Neural crest cell (in vitro differentiated cells): ENCODE measurements around the gene AGAP3. TPM values are rescaled to one million over a fixed set of nuclear protein-coding genes. Genes with fewer than 3 reads are reported as not detected.

Experiments used
- DNase-seq: peaks from one replicate; pipeline ENCODE4 v3.0.0; 2021; ENCODE audit warnings: low read depth, mixed read lengths, low spot score
- H3K27ac Mint-ChIP-seq: one replicate; pipeline ENCODE4 v1.8.0; 2021; ENCODE audit warnings: mild to moderate bottlenecking, mixed read lengths; ENCODE audit not compliant: unreplicated experiment
- H3K27me3 Mint-ChIP-seq: 2 replicates; pipeline ENCODE4 v1.8.0; 2021; ENCODE audit warnings: low read depth, mild to moderate bottlenecking, mixed read lengths
- H3K36me3 Mint-ChIP-seq: 2 replicates; pipeline ENCODE4 v1.8.0; 2021; ENCODE audit warnings: low read depth, mild to moderate bottlenecking, mixed read lengths
- H3K4me1 Mint-ChIP-seq: 2 replicates; pipeline ENCODE4 v1.8.0; 2021; ENCODE audit warnings: mixed read lengths
- H3K4me3 Mint-ChIP-seq: one replicate; pipeline ENCODE4 v1.8.0; 2021; ENCODE audit warnings: mild to moderate bottlenecking, mixed read lengths
- H3K9me3 Mint-ChIP-seq: 2 replicates; pipeline ENCODE4 v1.8.0; 2021; ENCODE audit warnings: mixed read lengths
- total RNA-seq: library from RNA; stranded (reverse); gene quantifications from 2 replicates; pipeline ENCODE4 v1.2.1, GENCODE V29; 2021
- TF ChIP-seq, protein P1 (sequence below): fragments of 200-600 bp; sonication (generic); conservative IDR thresholded peaks from 2 replicates; pipeline ENCODE4 v1.5.0; 2021; ENCODE audit warnings: antibody characterized with exemption, mild to moderate bottlenecking

AGAP3 gene
- total RNA-seq, 1 donor from 2014 or later, result 139 TPM

- Mint-ChIP-seq H3K36me3 (no peaks in the 10 kb centered on the region), H3K4me3 (no peak overlapping the region), H3K4me1 (peaks cover 16% of the 10 kb centered on the region), H3K9me3 (no peaks in the 10 kb centered on the region), H3K27ac (no peak overlapping the region), H3K27me3 (no peaks in the 10 kb centered on the region)
- no peak for DNase-seq
- TF ChIP-seq, protein P1, sequence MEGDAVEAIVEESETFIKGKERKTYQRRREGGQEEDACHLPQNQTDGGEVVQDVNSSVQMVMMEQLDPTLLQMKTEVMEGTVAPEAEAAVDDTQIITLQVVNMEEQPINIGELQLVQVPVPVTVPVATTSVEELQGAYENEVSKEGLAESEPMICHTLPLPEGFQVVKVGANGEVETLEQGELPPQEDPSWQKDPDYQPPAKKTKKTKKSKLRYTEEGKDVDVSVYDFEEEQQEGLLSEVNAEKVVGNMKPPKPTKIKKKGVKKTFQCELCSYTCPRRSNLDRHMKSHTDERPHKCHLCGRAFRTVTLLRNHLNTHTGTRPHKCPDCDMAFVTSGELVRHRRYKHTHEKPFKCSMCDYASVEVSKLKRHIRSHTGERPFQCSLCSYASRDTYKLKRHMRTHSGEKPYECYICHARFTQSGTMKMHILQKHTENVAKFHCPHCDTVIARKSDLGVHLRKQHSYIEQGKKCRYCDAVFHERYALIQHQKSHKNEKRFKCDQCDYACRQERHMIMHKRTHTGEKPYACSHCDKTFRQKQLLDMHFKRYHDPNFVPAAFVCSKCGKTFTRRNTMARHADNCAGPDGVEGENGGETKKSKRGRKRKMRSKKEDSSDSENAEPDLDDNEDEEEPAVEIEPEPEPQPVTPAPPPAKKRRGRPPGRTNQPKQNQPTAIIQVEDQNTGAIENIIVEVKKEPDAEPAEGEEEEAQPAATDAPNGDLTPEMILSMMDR, result no peak
Measured at GRCh38 chr7:151101621-151102396, 15.5 kb downstream of the AGAP3 start.

GRCh38 chr7:151102991-151103390 lies 16.7 kb downstream of the AGAP3 start:
- no peaks in the 10 kb centered on the region for H3K36me3 Mint-ChIP-seq
- H3K27me3 Mint-ChIP-seq, result no peaks in the 10 kb centered on the region
- TF ChIP-seq, protein P1, result no peak
- H3K4me1 Mint-ChIP-seq, result peaks cover 16% of the 10 kb centered on the region
- no peak overlapping the region for H3K27ac Mint-ChIP-seq
- H3K4me3 Mint-ChIP-seq, result no peak overlapping the region
- no peaks in the 10 kb centered on the region for H3K9me3 Mint-ChIP-seq
- no peak for DNase-seq

- H3K27me3 Mint-ChIP-seq, result no peaks in the 10 kb centered on the region
- no peaks in the 10 kb centered on the region for H3K9me3 Mint-ChIP-seq
- TF ChIP-seq, protein P1, result no peak
- H3K27ac Mint-ChIP-seq, result no peak overlapping the region
- DNase-seq, result no peak
- H3K4me3 Mint-ChIP-seq, result no peak overlapping the region
- H3K36me3 Mint-ChIP-seq, result no peaks in the 10 kb centered on the region
- peaks cover 16% of the 10 kb centered on the region for H3K4me1 Mint-ChIP-seq
Measured at GRCh38 chr7:151103973-151104372, 17.7 kb downstream of the AGAP3 start.

DNA sequence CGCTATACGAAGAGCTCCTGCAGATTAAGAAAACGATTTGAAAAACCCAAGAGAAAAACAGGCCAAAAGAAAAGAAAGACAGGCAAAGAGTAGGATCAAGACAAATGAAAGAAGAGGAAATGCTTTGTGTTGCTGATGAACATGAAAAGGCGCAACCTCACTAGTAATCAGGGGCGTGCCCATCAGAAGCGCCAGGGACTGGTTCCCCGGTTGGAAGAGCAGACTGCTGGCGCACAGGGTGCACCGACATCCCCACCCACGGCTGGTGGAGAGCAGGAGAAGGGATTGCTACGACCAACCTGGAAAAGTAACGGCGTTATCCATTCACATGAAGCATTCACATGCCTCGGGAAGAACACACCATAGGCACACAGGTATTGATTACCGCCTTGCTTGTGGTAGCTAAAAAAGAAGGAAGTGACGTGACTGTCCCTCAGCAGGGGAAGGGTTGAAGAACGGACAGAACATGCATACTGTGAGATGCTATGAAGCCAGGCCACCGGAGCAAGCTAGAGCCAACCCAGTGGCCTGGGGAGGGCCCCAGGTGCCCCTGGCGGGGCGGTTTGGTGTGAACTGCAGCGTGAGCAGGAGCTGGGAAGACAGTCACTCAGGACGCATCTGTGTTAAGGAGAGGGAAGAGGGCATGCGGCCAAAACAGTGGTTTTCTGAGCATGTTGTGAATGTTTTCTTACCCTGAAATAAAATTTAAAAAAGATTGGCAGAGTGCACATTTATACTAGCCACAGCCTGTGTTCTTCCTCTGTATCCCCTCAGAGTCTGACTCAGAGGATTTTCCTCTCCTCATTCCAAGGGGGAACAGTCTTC lies 18.3 kb downstream of the AGAP3 start:
- no peak for DNase-seq
- Mint-ChIP-seq H3K4me1 (peaks cover 17% of the 10 kb centered on the region), H3K27me3 (no peaks in the 10 kb centered on the region), H3K27ac (no peak overlapping the region), H3K36me3 (no peaks in the 10 kb centered on the region), H3K9me3 (no peaks in the 10 kb centered on the region), H3K4me3 (no peak overlapping the region)
- TF ChIP-seq, protein P1, result no peak

GRCh38 chr7:151107882-151108281 lies 21.6 kb downstream of the AGAP3 start:
- peaks cover 24% of the 10 kb centered on the region for H3K4me1 Mint-ChIP-seq
- no peaks in the 10 kb centered on the region for H3K9me3 Mint-ChIP-seq
- H3K27me3 Mint-ChIP-seq, result peaks cover 1% of the 10 kb centered on the region
- TF ChIP-seq, protein P1, result no peak
- H3K4me3 Mint-ChIP-seq, result no peak overlapping the region
- peak overlapping the region; percentile 35 for H3K27ac Mint-ChIP-seq
- no peaks in the 10 kb centered on the region for H3K36me3 Mint-ChIP-seq
- no peak for DNase-seq
